ENCODE measurements around the gene CTBS. TPM values are rescaled to one million over a fixed set of nuclear protein-coding genes. Genes with fewer than 3 reads are reported as not detected.
A peak's percentile ranks its signal among the peaks of the same experiment; 100 is the strongest.

The CTBS gene
- total and polyA plus RNA-seq, 2 experiments from 2014 or later, result 4.3 to 5.1 TPM

GRCh38 chr1:84582802-84583587 is 8.8 kb upstream of the CTBS start:
- no peaks in the 10 kb centered on the region for H4K20me1 ChIP-seq (replicated peaks; ENCODE audit: insufficient read depth)
- Mint-ChIP-seq H3K4me3 (no peak overlapping the region), H3K36me3 (ENCODE audit: low read depth) (peaks cover 30% of the 10 kb centered on the region), H3K4me1 (peaks cover 20% of the 10 kb centered on the region), H3K9me3 (peaks cover 34% of the 10 kb centered on the region), H3K27me3 (ENCODE audit: insufficient read depth, low read depth, poor library complexity) (peaks cover 6% of the 10 kb centered on the region), H3K27ac (no peak overlapping the region)
- no peaks in the 10 kb centered on the region for H3K27me3 ChIP-seq (ENCODE audit: insufficient read depth)
- H3K4me1 ChIP-seq (ENCODE audit: insufficient read depth), result peaks cover 19% of the 10 kb centered on the region
- ATAC-seq (peak; percentile 50; the same call in 2 of the 3 replicates), DNase-seq (ENCODE audit: low spot score) (no peak)
- TF ChIP-seq JUNB (IDR thresholded peaks at IDR 0.05; ENCODE audit: unreplicated experiment) (no peak), ZNF331 (CRISPR knock-in tag; IDR thresholded peaks at IDR 0.05; ENCODE audit: low read depth) (no peak), CREB1 (CRISPR knock-in tag; IDR thresholded peaks at IDR 0.05; ENCODE audit: low read depth) (no peak), REST (IDR thresholded peaks at IDR 0.05; ENCODE audit: unreplicated experiment) (no peak), CTCF (conservative IDR thresholded peaks at IDR 0.05; ENCODE audit: low read depth in 2 of 2) (no peak), STAT1 (IDR thresholded peaks at IDR 0.05; ENCODE audit: unreplicated experiment) (no peak), ETS1 (IDR thresholded peaks at IDR 0.05) (no peak), POLR2AphosphoS5 (IDR thresholded peaks at IDR 0.05; ENCODE audit: low read depth) (no peak), EZH2phosphoT487 (IDR thresholded peaks at IDR 0.05; ENCODE audit: unreplicated experiment) (no peak), EZH2 (IDR thresholded peaks at IDR 0.05; ENCODE audit: low read depth, unreplicated experiment) (no peak), ZNF462 (CRISPR knock-in tag; IDR thresholded peaks at IDR 0.05) (no peak), ZNF114 (CRISPR knock-in tag; IDR thresholded peaks at IDR 0.05) (no peak), NANOG (IDR thresholded peaks at IDR 0.05; ENCODE audit: borderline replicate concordance) (no peak)
- no peak overlapping the region for H3K4me3 ChIP-seq
- H3K79me2 ChIP-seq (replicated peaks; ENCODE audit: insufficient read depth), result no peaks in the 10 kb centered on the region
- no peak overlapping the region for H3K4me2 ChIP-seq
- no peak overlapping the region for H3K27ac ChIP-seq (ENCODE audit: low read depth)
- 0 out of 2 replicates have a peak, but pooled peaks cover 6% of the 10 kb centered on the region for H3F3A ChIP-seq (replicated peaks; ENCODE audit: low read depth)
- peaks cover 4% of the 10 kb centered on the region; the same call in 1 of the 2 replicates for H3K36me3 ChIP-seq (ENCODE audit: insufficient read depth)
- peak overlapping the region; percentile 84 for H2AFZ ChIP-seq
- H3K9me2 ChIP-seq (ENCODE audit: insufficient read depth), result peaks cover 6% of the 10 kb centered on the region; the same call in 1 of the 2 replicates

Measured in GM23338 (cell line).